HG03575 (cell line): ENCODE results near the gene NCOA1.
"Not testable (repeated sequence)": the region's sequence is repeated elsewhere in the genome, so short reads cannot be mapped to it uniquely, and the experiment has no call there.

Experiments
- ATAC-seq: cut with Tn5 transposase; IDR thresholded peaks from one replicate; pipeline ENCODE4 v1.9.1; 2021; ENCODE audit not compliant: unreplicated experiment, insufficient number of reproducible peaks, low FRiP score; ENCODE audit errors: extremely low read depth

The NCOA1 gene

GRCh38 chr2:24650997-24651642 lies 160.1 kb downstream of the NCOA1 start:
- no peak for ATAC-seq

DNA sequence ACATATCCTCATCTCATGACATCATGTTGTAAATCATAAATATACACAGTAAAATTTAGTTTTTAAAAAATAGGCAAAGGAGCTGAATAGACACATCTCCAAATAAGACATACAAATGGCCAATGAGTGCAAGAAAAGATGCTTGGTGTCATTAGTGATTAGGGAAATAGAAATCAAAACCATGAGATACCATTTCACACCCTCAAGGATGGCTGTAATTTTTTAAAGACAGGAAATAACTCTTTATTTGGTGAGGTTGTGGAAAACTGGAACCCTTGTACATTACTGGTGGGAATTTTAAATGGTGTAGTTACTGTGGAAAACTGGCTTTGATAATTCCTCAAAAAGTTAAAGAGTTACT lies 160.6 kb downstream of the NCOA1 start:
- ATAC-seq = no peak

- no peak for ATAC-seq
Observed at GRCh38 chr2:24652265-24653182, 161.5 kb downstream of the NCOA1 start.

DNA sequence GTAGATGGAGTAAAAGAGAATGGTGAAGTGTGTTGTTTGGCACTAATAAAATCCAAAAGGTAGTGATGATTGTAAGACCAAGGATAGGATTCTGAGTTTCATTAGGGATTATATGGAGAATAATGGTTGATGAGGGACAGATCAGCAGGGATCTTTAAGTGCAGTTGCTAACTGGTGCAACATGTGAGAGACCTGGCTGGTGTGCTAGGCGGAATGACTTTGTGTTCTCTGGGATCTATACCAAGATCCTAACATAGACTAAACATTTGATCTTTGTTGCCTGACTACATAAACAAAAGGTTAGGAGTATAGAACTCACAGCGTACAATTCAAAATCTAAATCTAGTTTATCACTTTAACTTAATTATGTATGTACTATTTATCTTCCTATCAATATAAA lies 166.8 kb downstream of the NCOA1 start:
- ATAC-seq = no peak

DNA sequence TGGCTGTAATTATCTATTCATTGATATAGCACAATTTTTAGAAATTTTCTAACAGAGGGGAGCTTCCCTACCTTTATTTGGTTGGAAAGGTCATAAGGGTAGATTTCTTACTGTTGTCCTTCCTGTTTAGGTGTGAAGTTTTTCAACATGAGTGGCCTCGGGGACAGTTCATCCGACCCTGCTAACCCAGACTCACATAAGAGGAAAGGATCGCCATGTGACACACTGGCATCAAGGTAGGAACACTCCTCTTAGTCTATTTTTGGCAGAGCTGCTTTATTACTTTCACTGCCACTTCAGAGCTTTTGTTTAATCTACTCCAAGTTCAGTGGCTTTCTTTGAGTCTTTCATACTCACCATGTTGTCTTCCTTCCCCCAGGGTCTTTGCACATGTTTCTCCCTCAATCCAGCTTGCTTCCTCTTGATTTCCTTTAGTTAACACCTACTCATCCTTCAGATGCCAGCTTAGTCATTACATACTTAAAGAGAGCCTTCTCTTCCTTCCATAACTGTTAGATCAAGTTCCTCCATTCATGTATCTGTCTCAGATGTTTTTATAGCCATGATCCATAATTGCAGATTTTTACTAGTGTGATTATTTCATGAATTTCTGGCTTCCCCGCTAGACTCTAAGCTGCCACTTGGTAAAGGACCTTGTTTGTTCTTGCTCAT lies 167.6 kb downstream of the NCOA1 start:
- ATAC-seq = no peak

DNA sequence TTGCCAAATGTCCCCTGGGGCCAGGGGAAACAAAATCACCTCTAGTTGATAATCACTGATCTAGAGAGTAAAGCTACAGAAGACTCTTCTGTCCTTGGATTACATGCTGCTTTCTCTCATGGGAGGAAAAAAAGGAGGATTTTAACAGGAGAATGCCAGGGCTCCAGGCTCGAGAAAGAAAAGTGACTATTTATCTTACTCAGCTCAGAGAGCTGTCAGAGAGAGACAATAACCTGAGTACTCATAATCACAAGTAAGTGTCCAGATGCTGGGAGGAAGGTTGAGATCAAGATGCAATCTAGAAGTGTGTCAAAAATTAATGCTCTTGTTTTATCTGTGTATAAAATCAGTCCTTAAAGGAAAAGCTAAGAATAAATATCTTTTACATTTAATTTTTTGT lies 168.8 kb downstream of the NCOA1 start:
- ATAC-seq = no peak

GRCh38 chr2:24667542-24667941 lies 176.5 kb downstream of the NCOA1 start:
- no peak for ATAC-seq

- ATAC-seq = no peak
Observed at GRCh38 chr2:24671230-24671629, 180.2 kb downstream of the NCOA1 start.

DNA sequence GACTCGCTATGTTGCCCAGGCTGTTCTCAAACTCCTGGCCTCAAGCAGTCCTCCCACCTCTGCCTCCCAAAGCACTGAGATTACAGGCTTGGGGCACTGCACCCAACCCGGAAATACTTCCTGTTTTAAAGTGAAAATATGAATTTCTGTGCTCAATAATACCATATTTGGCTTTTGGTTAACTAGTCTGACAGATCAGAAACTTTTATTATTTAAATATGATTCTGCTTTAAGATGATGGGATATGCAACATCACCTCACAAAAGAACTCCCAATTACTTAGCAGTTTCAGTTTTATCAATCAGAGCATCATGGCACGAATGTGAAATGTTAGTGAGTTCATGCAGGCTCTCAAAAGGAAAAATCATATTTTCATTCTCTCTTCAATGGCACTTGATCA lies 181.5 kb downstream of the NCOA1 start:
- no peak for ATAC-seq

GRCh38 chr2:24675338-24675737 lies 184.3 kb downstream of the NCOA1 start:
- ATAC-seq = no peak

GRCh38 chr2:24676493-24676892 lies 185.4 kb downstream of the NCOA1 start:
- ATAC-seq = no peak

GRCh38 chr2:24678066-24678465 lies 187.0 kb downstream of the NCOA1 start:
- ATAC-seq = not testable (repeated sequence)

DNA sequence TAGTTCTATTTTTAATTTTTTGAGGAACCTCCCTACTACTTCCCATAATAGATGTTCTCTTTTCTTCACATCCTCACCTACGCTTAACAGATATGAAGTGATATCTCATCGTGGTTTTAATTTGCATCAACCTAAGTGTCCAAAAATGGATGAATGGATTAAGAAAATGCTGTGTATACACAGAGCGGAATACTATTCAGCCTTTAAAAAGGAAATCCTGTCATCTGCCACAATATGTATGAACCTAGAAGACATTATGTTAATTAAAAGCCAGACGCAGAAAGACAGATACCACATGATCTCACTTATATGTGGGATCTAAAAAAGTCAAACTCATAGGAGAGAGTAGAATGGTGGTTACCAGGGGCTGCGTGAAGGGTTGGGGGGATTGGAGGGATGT lies 189.1 kb downstream of the NCOA1 start:
- no peak for ATAC-seq

DNA sequence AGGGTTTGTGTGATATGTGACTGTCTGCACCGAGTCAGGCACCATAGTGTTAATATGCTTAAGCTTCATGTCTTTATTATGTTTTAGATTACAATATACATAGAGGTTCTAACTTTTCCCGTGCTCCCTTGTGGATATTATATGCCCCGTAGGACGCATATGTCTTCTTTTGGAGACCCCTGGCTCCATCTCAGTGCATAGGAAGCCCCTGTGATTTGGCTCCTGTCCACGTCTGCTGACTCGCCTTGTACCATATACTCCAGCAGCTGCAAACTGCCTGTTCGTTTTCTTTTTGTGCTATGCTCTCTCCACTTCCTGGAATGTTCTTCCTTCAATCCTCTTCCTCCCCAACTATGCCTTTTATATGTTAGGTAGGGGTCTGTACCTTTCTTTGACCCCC lies 191.2 kb downstream of the NCOA1 start:
- no peak for ATAC-seq

- ATAC-seq = no peak
Observed at GRCh38 chr2:24683408-24683807, 192.4 kb downstream of the NCOA1 start.

DNA sequence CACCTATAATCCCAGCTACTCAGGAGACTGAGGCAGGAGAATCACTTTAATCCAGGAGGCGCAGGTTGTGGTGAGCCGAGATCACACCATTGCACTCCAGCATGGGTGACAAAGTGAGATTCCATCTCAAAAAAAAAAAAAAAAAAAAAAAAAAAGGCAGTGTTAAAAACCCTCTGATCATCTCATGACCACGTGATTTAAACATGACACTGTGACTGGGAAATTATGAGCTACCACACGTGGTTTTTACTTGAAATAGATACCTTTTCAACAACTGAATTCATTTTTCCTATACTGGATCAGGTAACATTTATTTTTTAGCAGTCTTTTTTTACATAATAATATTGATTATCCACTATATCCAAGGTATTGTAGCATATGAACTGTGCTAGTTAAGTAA lies 199.5 kb downstream of the NCOA1 start:
- no peak for ATAC-seq

DNA sequence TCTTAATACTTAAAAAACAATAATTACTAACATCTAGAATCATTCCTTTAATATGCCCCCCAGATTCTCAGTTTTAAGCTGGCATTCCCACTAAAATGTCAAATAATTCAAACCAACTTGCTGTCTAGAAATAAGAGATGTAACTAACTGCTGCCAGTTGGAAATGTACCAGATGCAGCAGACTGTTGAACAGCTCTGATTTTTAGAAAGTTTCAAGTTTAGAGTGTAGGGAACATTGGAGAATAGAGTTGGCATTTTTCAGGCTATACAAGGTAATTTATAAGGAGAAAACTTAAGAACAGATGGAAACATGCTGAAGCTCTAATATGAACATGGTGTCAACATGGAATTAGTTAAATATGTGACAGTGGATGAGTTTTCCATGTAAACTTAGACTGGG lies 200.8 kb downstream of the NCOA1 start:
- ATAC-seq = no peak

DNA sequence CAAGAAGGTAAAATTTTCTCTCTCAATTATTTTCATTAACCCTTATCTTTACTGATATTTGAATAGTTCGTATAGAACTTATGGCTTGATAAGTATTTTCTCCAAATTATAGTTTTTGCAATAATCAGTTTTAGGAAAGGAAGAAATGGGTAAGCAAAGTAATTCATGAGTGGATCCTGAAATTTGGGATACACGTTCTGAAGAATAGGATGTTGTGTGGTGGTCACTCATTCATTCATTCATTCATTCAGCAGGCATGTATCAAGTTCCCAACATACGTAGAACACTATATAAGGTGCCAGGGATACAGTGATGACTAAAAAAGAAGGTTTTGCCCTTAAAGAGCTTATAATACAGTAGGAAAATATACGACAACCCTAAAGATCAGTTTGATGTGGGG lies 206.7 kb downstream of the NCOA1 start:
- no peak for ATAC-seq

GRCh38 chr2:24702800-24703199 lies 211.7 kb downstream of the NCOA1 start:
- no peak for ATAC-seq

GRCh38 chr2:24704692-24705091 lies 213.6 kb downstream of the NCOA1 start:
- no peak for ATAC-seq
